ENCODE results near the gene RASSF7.

- no peak for TF ChIP-seq ZNF274 (IDR thresholded peaks at IDR 0.05; ENCODE audit: low read length)
- TF ChIP-seq ZNF274 (tag by site-specific recombination; IDR thresholded peaks at IDR 0.05; ENCODE audit: borderline replicate concordance): no peak
- no peak for TF ChIP-seq CTCF (tag by site-specific recombination; IDR thresholded peaks at IDR 0.05)
- no peak for TF ChIP-seq PATZ1 (tag by site-specific recombination; IDR thresholded peaks at IDR 0.05)
- TF ChIP-seq ZNF302 (tag by site-specific recombination; IDR thresholded peaks at IDR 0.05; ENCODE audit: low read depth): no peak
- TF ChIP-seq REST (tag by site-specific recombination; IDR thresholded peaks at IDR 0.05): no peak
- no peak for TF ChIP-seq ZNF580 (tag by site-specific recombination; IDR thresholded peaks at IDR 0.05)
- TF ChIP-seq ZNF157 (tag by site-specific recombination; IDR thresholded peaks at IDR 0.05): no peak
- no peak for TF ChIP-seq ZNF211 (tag by site-specific recombination; IDR thresholded peaks at IDR 0.05; ENCODE audit: low read depth)
- no peak for TF ChIP-seq ZNF747 (tag by site-specific recombination; IDR thresholded peaks at IDR 0.05)
Measured at GRCh38 chr11:571802-572185, 11.0 kb downstream of the RASSF7 start.

Data from HEK293 (cell line).